ENCODE data around the gene RARB. TPM values are rescaled to one million over a fixed set of nuclear protein-coding genes. Genes with fewer than 3 reads are reported as not detected.

RARB gene
- polyA plus RNA-seq, 4 donors = 43.7 to 136 (median 60.3) TPM

- DNase-seq (ENCODE audit: low read depth in 4 of 4, low spot score in 3 of 4) = no peak
Observed at GRCh38 chr3:25497096-25497495, 69.0 kb downstream of the RARB start.

DNA sequence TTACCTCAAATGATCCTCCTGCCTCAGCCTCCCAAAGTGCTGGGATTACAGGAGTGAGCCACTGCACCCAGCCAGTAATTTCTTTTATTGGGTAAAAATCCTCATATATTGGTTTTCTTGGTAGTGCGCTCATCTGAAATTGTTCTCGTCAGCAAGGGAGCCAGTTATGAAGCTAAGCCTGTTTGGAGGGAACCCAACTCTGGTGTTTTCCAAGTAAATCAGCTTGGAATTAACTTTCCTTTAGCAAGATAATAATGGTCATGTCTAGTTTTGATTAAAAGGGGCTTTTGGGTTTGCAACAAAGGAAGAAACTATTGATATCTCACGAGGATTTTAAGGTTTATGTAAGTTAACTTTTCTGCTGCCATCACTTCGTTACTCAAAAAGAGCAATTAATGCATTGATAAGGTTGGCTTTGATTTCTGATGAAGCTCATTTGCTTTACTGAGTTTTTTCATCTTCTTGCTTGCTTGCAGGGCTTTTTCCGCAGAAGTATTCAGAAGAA is 72.7 kb downstream of the RARB start:
- DNase-seq (ENCODE audit: low read depth in 4 of 4, low spot score in 3 of 4) = no peak

DNA sequence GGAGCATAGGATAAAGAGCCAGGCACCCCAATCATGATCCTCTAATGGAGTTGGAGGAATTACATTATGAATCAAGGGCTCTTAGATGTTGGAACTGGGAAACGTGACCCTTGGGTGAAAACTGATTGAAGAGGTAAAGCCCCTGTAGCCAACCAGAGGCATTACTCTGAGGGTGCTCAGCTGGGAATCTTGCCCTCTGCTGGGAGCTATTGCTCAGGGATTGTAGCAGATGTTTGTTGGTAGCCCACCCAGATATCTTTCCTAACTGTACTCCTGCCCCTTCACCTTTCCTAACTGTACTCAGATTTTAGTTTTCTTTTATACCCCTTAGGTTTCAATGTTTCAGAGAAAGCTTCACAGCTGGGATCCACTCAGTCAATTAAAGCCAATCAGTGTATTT is 74.2 kb downstream of the RARB start:
- no peak for DNase-seq (ENCODE audit: low read depth in 4 of 4, low spot score in 3 of 4)

DNA sequence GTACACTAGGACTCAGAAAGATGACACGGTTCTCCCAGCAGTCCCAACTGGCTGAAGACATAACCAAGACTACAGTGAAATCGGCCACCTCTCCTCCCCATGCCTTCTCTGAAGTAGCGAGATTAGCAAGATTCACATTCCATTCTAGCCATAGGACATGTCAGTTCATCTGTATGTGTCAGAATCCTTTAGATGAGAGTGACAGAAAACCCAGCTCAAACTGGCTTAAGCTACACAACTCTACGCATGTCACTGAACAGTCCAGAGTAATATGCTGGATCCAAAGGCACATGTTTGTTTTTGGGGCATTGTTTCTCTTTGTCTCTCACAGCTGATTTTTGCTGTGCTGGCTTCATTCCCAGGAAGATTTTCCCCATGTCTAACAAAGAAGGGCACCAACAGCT is 75.8 kb downstream of the RARB start:
- no peak for DNase-seq (ENCODE audit: low read depth in 4 of 4, low spot score in 3 of 4)

GRCh38 chr3:25505581-25505980 is 77.5 kb downstream of the RARB start:
- DNase-seq (ENCODE audit: low read depth in 4 of 4, low spot score in 3 of 4) = no peak

GRCh38 chr3:25507811-25508210 is 79.7 kb downstream of the RARB start:
- no peak for DNase-seq (ENCODE audit: low read depth in 4 of 4, low spot score in 3 of 4)

- no peak for DNase-seq (ENCODE audit: low read depth in 4 of 4, low spot score in 3 of 4)
Observed at GRCh38 chr3:25508433-25508832, 80.4 kb downstream of the RARB start.

GRCh38 chr3:25508901-25509300 is 80.8 kb downstream of the RARB start:
- DNase-seq (ENCODE audit: low read depth in 4 of 4, low spot score in 3 of 4) = no peak

- DNase-seq (ENCODE audit: low read depth in 4 of 4, low spot score in 3 of 4) = no peak
Observed at GRCh38 chr3:25510797-25511196, 82.7 kb downstream of the RARB start.

DNA sequence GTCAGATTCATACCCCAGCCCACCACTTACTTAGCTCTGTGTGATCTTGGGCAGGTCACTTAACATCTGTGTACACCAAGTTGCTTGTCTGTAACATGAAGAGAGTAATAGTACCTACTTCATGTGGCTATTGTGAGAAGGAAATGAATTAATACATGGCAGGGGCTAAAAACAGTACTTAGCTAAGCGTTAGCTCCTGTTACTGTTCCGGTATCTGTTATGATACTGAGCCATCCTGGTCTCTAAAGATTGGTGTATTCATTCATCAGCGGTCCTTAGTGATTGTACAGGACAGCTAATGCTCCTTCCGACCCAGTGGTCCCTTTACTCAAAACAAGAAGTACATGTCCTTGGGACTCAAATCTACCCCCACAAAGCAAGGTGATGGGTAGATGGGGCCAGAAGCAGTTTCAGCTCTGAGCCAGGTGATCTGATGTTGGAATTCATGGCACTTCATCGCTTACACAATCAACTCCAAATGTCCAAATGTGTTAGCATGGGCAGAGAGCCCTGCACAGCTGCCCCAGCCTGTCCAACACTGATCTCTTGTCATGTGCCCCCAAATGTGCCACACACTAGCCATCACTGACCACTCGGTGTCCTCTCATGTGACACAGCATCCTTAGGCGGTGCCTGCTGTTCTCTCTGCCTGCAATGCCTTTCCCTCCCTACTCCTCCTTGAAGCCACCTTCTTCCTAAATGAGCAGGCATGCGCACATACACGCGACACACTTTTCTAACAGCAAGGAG is 84.1 kb downstream of the RARB start:
- DNase-seq (ENCODE audit: low read depth in 4 of 4, low spot score in 3 of 4) = no peak

- DNase-seq (ENCODE audit: low read depth in 4 of 4, low spot score in 3 of 4) = no peak
Observed at GRCh38 chr3:25513642-25514266, 85.7 kb downstream of the RARB start.

- DNase-seq (ENCODE audit: low read depth in 4 of 4, low spot score in 3 of 4) = no peak
Observed at GRCh38 chr3:25515171-25515570, 87.1 kb downstream of the RARB start.

DNA sequence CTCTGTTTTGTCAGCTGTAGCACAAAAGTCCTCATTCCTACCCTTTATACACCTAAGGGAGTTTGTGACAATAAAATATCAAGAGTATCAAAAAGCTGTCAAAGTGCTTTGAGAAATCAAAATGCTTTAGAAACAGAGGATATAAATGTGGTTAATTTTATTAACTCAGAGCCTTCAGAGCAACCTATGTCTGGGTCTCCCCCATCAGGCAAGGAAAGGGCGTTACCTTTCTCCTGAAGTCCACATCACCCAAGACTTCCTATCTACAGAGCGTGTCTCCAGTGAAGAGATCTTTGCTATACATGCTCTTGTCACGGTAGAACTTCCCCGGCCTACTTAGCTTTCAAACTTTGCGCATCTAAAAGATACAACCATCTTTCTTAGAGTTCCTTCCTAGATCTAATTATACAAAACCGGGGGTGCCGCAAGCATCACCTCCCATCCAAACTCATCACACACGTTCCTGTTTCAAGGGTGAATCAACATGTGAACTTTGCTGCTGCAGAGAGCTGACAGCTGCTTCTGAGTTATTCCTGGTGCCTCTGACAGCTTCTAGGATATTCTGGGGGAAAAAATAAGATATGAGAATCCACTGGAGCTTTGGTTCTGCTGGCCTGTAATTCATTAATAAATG is 93.0 kb downstream of the RARB start:
- no peak for DNase-seq (ENCODE audit: low read depth in 4 of 4, low spot score in 3 of 4)

- DNase-seq (ENCODE audit: low read depth in 4 of 4, low spot score in 3 of 4) = no peak
Observed at GRCh38 chr3:25527336-25527735, 99.3 kb downstream of the RARB start.

DNA sequence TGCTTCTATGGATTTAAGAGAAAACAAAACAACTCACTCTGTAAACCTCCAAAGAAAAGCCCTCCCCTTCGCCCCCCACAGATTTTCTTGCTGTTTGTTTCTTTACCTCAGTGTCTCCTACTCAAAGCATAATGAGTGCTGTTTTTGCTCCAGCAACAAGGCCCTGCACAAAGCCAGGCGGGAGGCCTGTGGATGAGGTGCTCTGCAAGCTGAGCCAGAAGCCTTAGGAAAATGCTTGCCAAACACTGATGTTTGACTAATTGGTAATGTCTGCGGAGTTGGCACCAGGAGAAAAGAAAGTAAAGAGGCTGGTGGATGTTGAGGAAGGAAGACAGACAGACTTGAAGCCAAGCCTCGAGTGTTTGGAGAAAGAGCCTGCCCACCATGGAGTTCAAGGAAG is 99.7 kb downstream of the RARB start:
- DNase-seq (ENCODE audit: low read depth in 4 of 4, low spot score in 3 of 4) = no peak

- DNase-seq (ENCODE audit: low read depth in 4 of 4, low spot score in 3 of 4) = no peak
Observed at GRCh38 chr3:25531971-25532370, 103.9 kb downstream of the RARB start.

DNA sequence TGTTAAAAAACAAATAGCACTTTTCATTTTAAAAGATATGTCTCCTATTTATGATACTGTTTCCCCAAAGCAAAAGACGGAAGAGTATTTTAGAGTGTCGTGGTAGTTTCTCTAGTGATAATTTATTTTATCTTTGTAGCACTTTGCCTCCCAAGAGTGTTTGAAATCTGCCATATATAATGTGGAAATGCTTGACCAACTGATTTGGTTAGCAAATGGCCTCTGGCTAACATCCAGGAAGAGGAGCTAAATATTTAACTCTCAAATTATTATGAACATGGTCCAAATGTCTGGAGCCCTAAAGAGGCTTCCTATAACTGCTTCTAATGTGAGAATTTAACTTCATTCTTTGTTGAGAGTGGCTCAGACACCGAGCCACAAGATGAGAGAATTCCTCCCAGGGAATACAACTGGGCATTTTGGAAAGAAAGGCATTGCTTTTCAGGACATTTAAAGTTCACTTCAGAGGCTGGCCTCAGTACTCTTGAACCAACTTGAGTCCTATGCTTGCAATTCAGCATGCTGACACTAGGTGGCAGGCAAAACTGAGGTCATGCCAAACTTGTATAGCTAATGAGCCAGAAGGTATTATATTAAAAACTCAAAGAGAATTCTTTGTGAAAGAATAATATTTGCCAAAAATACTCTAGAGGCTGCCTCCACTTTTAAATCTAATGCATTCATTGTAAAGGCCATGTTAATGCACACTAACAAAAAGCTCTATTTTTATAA is 104.5 kb downstream of the RARB start:
- DNase-seq (ENCODE audit: low read depth in 4 of 4, low spot score in 3 of 4) = no peak

- no peak for DNase-seq (ENCODE audit: low read depth in 4 of 4, low spot score in 3 of 4)
Observed at GRCh38 chr3:25533399-25533798, 105.3 kb downstream of the RARB start.

DNA sequence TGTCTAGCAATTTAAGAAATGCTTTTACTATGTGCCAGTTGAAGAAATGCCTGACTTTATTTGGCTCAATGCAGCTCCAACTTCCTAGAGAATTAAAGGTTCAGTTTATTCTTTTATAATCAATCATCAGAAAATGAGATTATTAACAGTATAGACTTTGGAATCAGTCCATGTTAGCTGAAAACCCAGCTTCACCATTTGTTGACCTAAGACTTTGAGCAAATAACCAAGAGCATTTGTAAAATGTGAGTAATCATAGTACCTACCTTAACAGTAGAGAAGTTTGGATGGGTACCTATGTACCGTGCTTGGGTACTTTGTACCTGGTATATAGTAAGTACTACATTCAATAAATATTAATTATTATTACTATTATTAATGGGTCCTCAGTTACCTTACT is 105.9 kb downstream of the RARB start:
- DNase-seq (ENCODE audit: low read depth in 4 of 4, low spot score in 3 of 4) = no peak

- DNase-seq (ENCODE audit: low read depth in 4 of 4, low spot score in 3 of 4) = peak in 3 of 4 donors; percentile 36 to 55 (median 46)
Observed at GRCh38 chr3:25536521-25537391, 108.7 kb downstream of the RARB start.
